Testis (tissue), 2 donors: ENCODE results near the gene BACH1.

Experiments
- CTCF ChIP-seq, 3 experiments: fragments of 450-650 bp in 2 of 3; fragments of 200-600 bp in 1 of 3; sonication (generic) in 1 of 3; IDR thresholded peaks; one replicate each; pipeline ENCODE4 v1.5.1; 2016 to 2019; ENCODE audit warnings: antibody characterized with exemption in 3 of 3, mild to moderate bottlenecking in 2 of 3, moderate library complexity in 1 of 3
- POLR2A ChIP-seq: fragments of 450-650 bp; IDR thresholded peaks from one replicate; pipeline ENCODE4 v1.6.1; 2017; ENCODE audit warnings: antibody characterized with exemption, mild to moderate bottlenecking, moderate library complexity

DNA sequence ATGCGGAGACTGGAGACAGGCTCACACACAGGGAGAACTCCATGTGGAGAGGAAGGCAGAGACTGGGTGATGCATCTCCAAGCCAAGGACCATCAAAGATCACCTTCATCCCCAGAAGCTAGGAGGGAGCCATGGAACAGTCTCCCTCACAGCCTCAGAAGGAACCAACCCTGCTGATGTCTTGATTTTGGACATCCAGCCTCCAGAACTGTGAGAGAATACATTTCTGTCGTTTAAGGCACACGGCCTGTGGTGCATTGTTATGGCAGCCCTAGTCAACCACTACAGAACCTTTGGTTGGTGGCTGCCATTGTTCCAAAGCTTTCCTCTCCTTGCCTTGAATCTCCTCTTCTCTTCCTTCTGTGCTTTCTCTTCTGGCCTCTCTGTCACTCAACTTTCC is 64.0 kb downstream of the BACH1 start:
- no peak for TF ChIP-seq CTCF (IDR thresholded peaks at IDR 0.05)
- no peak for TF ChIP-seq POLR2A
